HEK293T (cell line): ENCODE data around the gene PPA1.
"Not testable (repeated sequence)": the region's sequence is repeated elsewhere in the genome, so short reads cannot be mapped to it uniquely, and the experiment has no call there.

Experiments
- CTCF ChIA-PET: fragments of 350-600 bp; formaldehyde crosslinking; extraction: SDS; loops from one replicate; lab custom pipeline; 2021; ENCODE audit warnings: antibody characterized with exemption, inconsistent platforms; lab: Yijun Ruan, JAX
- POLR2A ChIA-PET: fragments of 350-600 bp; formaldehyde crosslinking; extraction: SDS; loops from one replicate; lab custom pipeline; 2020; ENCODE audit warnings: antibody characterized with exemption, inconsistent platforms; lab: Yijun Ruan, JAX
- DNase-seq: peaks from one replicate; pipeline ENCODE4 v3.0.0; 2012; ENCODE audit warnings: mixed read lengths; ENCODE audit errors: extremely low spot score
- ARNT ChIP-seq: fragments of 450-650 bp; IDR thresholded peaks from 2 replicates; pipeline ENCODE4 v1.6.1; 2017; ENCODE audit warnings: mild to moderate bottlenecking
- BHLHE40 ChIP-seq: fragments of 450-650 bp; IDR thresholded peaks from 2 replicates; pipeline ENCODE4 v1.6.1; 2016; ENCODE audit warnings: mild to moderate bottlenecking, moderate library complexity, borderline replicate concordance
- CTBP1 ChIP-seq: fragments of 450-650 bp; IDR thresholded peaks from 2 replicates; pipeline ENCODE4 v1.6.1; 2016; ENCODE audit warnings: borderline replicate concordance
- ELF4 ChIP-seq: fragments of 450-650 bp; IDR thresholded peaks from 2 replicates; pipeline ENCODE4 v1.6.1; 2017; ENCODE audit warnings: antibody characterized with exemption
- FOXA1 ChIP-seq: fragments of 450-650 bp; IDR thresholded peaks from 2 replicates; pipeline ENCODE4 v1.6.1; 2016; ENCODE audit warnings: mild to moderate bottlenecking
- FOXK2 ChIP-seq: fragments of 450-650 bp; IDR thresholded peaks from 2 replicates; pipeline ENCODE4 v1.6.1; 2016; ENCODE audit warnings: mild to moderate bottlenecking
- FOXM1 ChIP-seq: fragments of 450-650 bp; IDR thresholded peaks from 2 replicates; pipeline ENCODE4 v1.6.1; 2017; ENCODE audit warnings: mild to moderate bottlenecking, borderline replicate concordance
- HDGF ChIP-seq: fragments of 450-650 bp; IDR thresholded peaks from 2 replicates; pipeline ENCODE4 v1.6.1; 2017; ENCODE audit warnings: antibody characterized with exemption, borderline replicate concordance
- L3MBTL2 ChIP-seq: fragments of 450-650 bp; conservative IDR thresholded peaks from 2 replicates; pipeline ENCODE4 v1.6.1; 2016; ENCODE audit warnings: mild to moderate bottlenecking
- LEF1 ChIP-seq: fragments of 450-650 bp; IDR thresholded peaks from 2 replicates; pipeline ENCODE4 v1.6.1; 2017; ENCODE audit warnings: mild to moderate bottlenecking, borderline replicate concordance
- NFRKB ChIP-seq: fragments of 450-650 bp; IDR thresholded peaks from 2 replicates; pipeline ENCODE4 v1.6.1; 2016; ENCODE audit warnings: mild to moderate bottlenecking, moderate library complexity
- PKNOX1 ChIP-seq: fragments of 450-650 bp; IDR thresholded peaks from 2 replicates; pipeline ENCODE4 v1.6.1; 2016
- SP1 ChIP-seq: fragments of 450-650 bp; IDR thresholded peaks from 2 replicates; pipeline ENCODE4 v1.6.1; 2017
- SUZ12 ChIP-seq: fragments of 450-650 bp; IDR thresholded peaks from 2 replicates; pipeline ENCODE4 v1.6.1; 2016; ENCODE audit warnings: mild to moderate bottlenecking
- TARDBP ChIP-seq: fragments of 450-650 bp; IDR thresholded peaks from 2 replicates; pipeline ENCODE4 v1.6.1; 2016
- ZNF384 ChIP-seq: fragments of 450-650 bp; IDR thresholded peaks from 2 replicates; pipeline ENCODE4 v1.6.1; 2016

Gene PPA1

GRCh38 chr10:70186090-70186489 lies 47.1 kb downstream of the PPA1 start:
- DNase-seq = no peak
- POLR2A ChIA-PET = interaction anchor here (1.3 kb wide), 1 partner anchor 16 kb away, joined by 5 read pairs; the partner anchor contains the start of gene SAR1A
- TF ChIP-seq ARNT (no peak), PKNOX1 (no peak), SUZ12 (no peak), HDGF (no peak), BHLHE40 (no peak), LEF1 (no peak), SP1 (no peak), FOXA1 (no peak), NFRKB (no peak), TARDBP (no peak), L3MBTL2 (no peak), FOXM1 (no peak), CTBP1 (no peak)
- CTCF ChIA-PET = no interaction called here

GRCh38 chr10:70183304-70183703 lies 49.9 kb downstream of the PPA1 start:
- POLR2A ChIA-PET = no interaction called here
- no peak for DNase-seq
- CTCF ChIA-PET = no interaction called here
- TF ChIP-seq SUZ12 = no peak

- DNase-seq, CTCF ChIA-PET: not testable (repeated sequence)
- POLR2A ChIA-PET = interaction anchor here (1.6 kb wide), 1 partner anchor 8 kb away, joined by 9 read pairs; the partner anchor contains the start of gene SAR1A
Observed at GRCh38 chr10:70179209-70179608, 54.0 kb downstream of the PPA1 start.

- no peak for TF ChIP-seq FOXA1
- no peak for TF ChIP-seq NFRKB
- no peak for TF ChIP-seq FOXM1
- TF ChIP-seq PKNOX1 = no peak
- TF ChIP-seq TARDBP = no peak
- no peak for TF ChIP-seq ZNF384
- no peak for TF ChIP-seq HDGF
- TF ChIP-seq FOXK2 = no peak
- DNase-seq = no peak
- ChIA-PET CTCF (no interaction called here), POLR2A (no interaction called here)
Observed at GRCh38 chr10:70178139-70178725, 55.0 kb downstream of the PPA1 start.

DNA sequence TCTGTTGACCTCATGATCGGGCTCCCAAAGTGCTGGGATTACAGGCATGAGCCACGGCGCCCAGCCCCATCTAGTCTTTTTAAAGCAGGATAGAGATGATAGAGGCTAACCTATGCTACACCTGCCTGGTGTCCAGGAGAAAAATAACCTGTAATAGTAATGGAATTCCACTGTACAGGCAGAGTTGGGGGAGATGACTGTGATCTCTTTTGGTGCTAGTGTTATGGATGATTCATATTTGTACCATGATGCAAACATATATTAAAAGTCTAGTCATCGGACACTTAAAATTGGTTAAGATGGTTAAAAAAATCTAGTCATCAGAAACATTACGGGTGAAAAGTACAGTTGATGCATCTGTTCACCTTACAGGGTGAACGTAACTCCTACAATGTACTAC lies 56.8 kb downstream of the PPA1 start:
- TF ChIP-seq FOXA1 = no peak
- TF ChIP-seq CTBP1 = no peak
- no peak for TF ChIP-seq SP1
- no peak for TF ChIP-seq NFRKB
- TF ChIP-seq FOXK2 = no peak
- no peak for TF ChIP-seq ELF4
- no peak for TF ChIP-seq BHLHE40
- no peak for TF ChIP-seq ZNF384
- TF ChIP-seq TARDBP = no peak
- ChIA-PET POLR2A (interaction anchor here (1.2 kb wide), 1 partner anchor 30 kb away, joined by 3 read pairs; the partner anchor contains the start of gene TYSND1), CTCF (interaction anchor here (0.6 kb wide), 1 partner anchor 17 kb away, joined by 4 read pairs; no protein-coding TSS in a partner anchor)
- no peak for DNase-seq

DNA sequence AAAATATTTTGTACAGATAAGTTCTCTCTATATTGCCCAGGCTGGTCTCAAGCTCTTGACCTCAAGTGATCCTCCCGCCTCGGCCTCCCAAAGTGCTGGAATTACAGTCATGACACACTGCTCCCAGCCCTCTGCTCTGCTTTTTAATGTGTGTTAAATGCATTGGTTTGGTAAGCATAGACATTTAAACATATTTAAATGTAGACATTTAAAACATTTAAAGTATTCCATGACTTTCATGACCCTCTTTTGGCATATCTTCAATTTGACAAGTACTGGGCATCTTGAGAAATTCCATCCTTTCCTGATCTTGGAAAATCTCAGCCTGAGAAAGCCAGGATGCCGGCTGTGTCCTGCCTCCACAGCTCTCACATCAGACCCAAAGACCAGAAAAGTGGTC lies 57.7 kb downstream of the PPA1 start:
- TF ChIP-seq ELF4 (no peak), CTBP1 (no peak), TARDBP (no peak), ARNT (no peak), FOXK2 (no peak), SP1 (no peak), NFRKB (no peak), BHLHE40 (no peak), SUZ12 (no peak)
- ChIA-PET CTCF (interaction anchor here (0.8 kb wide), 1 partner anchor 9 kb away, joined by 3 read pairs; no protein-coding TSS in a partner anchor), POLR2A (interaction anchor here (1.2 kb wide), 1 partner anchor 29 kb away, joined by 3 read pairs; the partner anchor contains the start of gene TYSND1)
- no peak for DNase-seq

DNA sequence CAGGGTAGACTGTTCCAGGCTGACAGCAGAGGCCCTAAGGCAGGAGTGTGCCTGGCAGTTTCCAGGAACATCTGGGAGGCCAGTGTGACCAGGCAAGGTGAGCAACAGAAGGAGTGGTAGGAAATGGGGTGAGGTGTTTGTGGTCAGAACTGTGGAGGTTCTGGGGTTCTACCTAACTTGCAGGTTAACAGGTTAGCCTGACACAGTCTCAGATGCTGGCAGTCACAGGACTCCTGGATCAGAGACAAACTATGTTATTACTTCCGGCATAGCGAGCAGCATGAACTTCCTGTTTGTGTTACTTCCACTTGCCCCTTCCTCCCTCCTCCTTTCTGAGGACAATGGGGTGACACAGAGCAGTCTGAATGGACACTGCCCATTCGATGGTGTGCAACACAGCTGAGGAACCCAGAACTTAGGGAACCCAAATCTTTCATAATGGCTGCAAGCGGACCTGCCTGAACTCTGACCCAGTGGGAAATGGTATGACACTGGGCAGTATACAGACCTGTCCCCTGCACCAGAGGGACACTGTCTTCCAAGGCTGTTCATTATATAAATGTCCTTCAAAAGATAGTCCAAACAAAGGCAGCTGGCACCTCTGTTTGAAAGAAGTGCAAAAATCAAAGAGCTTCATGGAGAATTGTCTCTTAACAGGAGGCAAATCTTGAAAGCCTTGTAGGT lies 59.0 kb downstream of the PPA1 start:
- DNase-seq = no peak
- POLR2A ChIA-PET = no interaction called here
- CTCF ChIA-PET = no interaction called here
- TF ChIP-seq LEF1 = no peak
- no peak for TF ChIP-seq NFRKB
- no peak for TF ChIP-seq ZNF384
- TF ChIP-seq SUZ12 = no peak
